IMR-90 (cell line): Measurements from ENCODE around the gene IGSF8. TPM values are rescaled to one million over a fixed set of nuclear protein-coding genes. Genes with fewer than 3 reads are reported as not detected.

Source experiments
- ATAC-seq: fragments of 200-7000 bp; cut with Tn5 transposase; 2 replicates; pipeline ENCODE4 v1.9.1; 2020; ENCODE audit warnings: low read depth, mild to moderate bottlenecking, moderate library complexity
- BruUV-seq: library from RNA; stranded (reverse); fragments of 400-500 nt; replicated peaks from 2 replicates; lab custom pipeline; 2021; lab: Mats Ljungman, UMichigan
- CTCF ChIA-PET: fragments of 300-600 bp; formaldehyde crosslinking; extraction: SDS; loops from one replicate; lab custom pipeline; 2021; ENCODE audit warnings: antibody characterized with exemption; lab: Yijun Ruan, JAX
- POLR2A ChIA-PET: fragments of 300-600 bp; sonication (Branson Sonifier 250); formaldehyde crosslinking; loops from one replicate; lab custom pipeline; 2022; ENCODE audit warnings: antibody characterized with exemption; ENCODE audit not compliant: unreplicated experiment; lab: Charles Lee
- DNase-seq: peaks from one replicate; pipeline ENCODE4 v3.0.0; 2013
- H2AFZ ChIP-seq: replicated peaks from 2 replicates; pipeline ENCODE3; 2013; ENCODE audit warnings: low read length, mild to moderate bottlenecking; ENCODE audit not compliant: poor library complexity
- H2AK5ac ChIP-seq: 2 replicates; pipeline ENCODE4 v1.6.1; 2013; ENCODE audit warnings: low read depth, low read length, inconsistent platforms
- H2AK9ac ChIP-seq: replicated peaks from 2 replicates; pipeline ENCODE3; 2013; ENCODE audit warnings: mild to moderate bottlenecking, low read depth, low read length, moderate library complexity; ENCODE audit not compliant: poor library complexity
- H2BK120ac ChIP-seq: 2 replicates; pipeline ENCODE4 v1.6.1; 2013; ENCODE audit warnings: low read depth, low read length, inconsistent platforms
- H2BK15ac ChIP-seq: 3 replicates; pipeline ENCODE4 v1.6.1; 2013; ENCODE audit warnings: low read depth, low read length, inconsistent platforms
- H2BK20ac ChIP-seq: 2 replicates; pipeline ENCODE4 v1.6.1; 2013; ENCODE audit warnings: low read depth, mild to moderate bottlenecking, inconsistent platforms, low read length, moderate library complexity
- H2BK5ac ChIP-seq: 2 replicates; pipeline ENCODE4 v1.6.1; 2013; ENCODE audit warnings: mild to moderate bottlenecking, low read depth, low read length, inconsistent platforms; ENCODE audit not compliant: poor library complexity, severe bottlenecking
- H3K14ac ChIP-seq: replicated peaks from 2 replicates; pipeline ENCODE4 v1.6.1; 2013; ENCODE audit warnings: low read depth, low read length, inconsistent platforms
- H3K18ac ChIP-seq: 2 replicates; pipeline ENCODE4 v1.6.1; 2013; ENCODE audit warnings: low read depth, low read length, control low read depth
- H3K23ac ChIP-seq: 2 replicates; pipeline ENCODE4 v1.6.1; 2013; ENCODE audit warnings: low read depth, low read length, inconsistent platforms
- H3K27ac ChIP-seq: 2 replicates; pipeline ENCODE4 v1.5.1; 2013; ENCODE audit warnings: mild to moderate bottlenecking, control low read depth, low read length; ENCODE audit not compliant: insufficient read depth
- H3K27me3 ChIP-seq: 2 replicates; pipeline ENCODE4 v1.6.1; 2013; ENCODE audit warnings: low read length; ENCODE audit not compliant: control insufficient read depth, insufficient read depth
- H3K36me3 ChIP-seq: 2 replicates; pipeline ENCODE4 v1.6.1; 2013; ENCODE audit warnings: low read length, mixed read lengths; ENCODE audit not compliant: control insufficient read depth, insufficient read depth
- H3K4ac ChIP-seq: 2 replicates; pipeline ENCODE4 v1.6.1; 2013; ENCODE audit warnings: low read depth, low read length, inconsistent platforms
- H3K4me1 ChIP-seq: 2 replicates; pipeline ENCODE4 v1.6.1; 2013; ENCODE audit warnings: low read length, mixed read lengths; ENCODE audit not compliant: control insufficient read depth, insufficient read depth
- H3K4me2 ChIP-seq: 2 replicates; pipeline ENCODE4 v1.6.1; 2013; ENCODE audit warnings: low read depth, mild to moderate bottlenecking, control low read depth, low read length, moderate library complexity
- H3K4me3 ChIP-seq: 2 replicates; pipeline ENCODE4 v1.5.1; 2013; ENCODE audit warnings: low read depth, mild to moderate bottlenecking, control low read depth, low read length, moderate library complexity; ENCODE audit not compliant: insufficient read depth
- H3K56ac ChIP-seq: 2 replicates; pipeline ENCODE4 v1.6.1; 2013; ENCODE audit warnings: low read length, inconsistent platforms; ENCODE audit not compliant: insufficient read depth; ENCODE audit errors: extremely low read depth
- H3K79me1 ChIP-seq, 2 experiments: 2 replicates each; pipeline ENCODE4 v1.6.1; 2013; ENCODE audit warnings: low read length in 2 of 2, inconsistent platforms in 1 of 2, low read depth in 1 of 2
- H3K9ac ChIP-seq: 2 replicates; pipeline ENCODE4 v1.6.1; 2013; ENCODE audit warnings: low read depth, low read length, control low read depth
- H3K9me1 ChIP-seq: 2 replicates; pipeline ENCODE4 v1.6.1; 2013; ENCODE audit warnings: low read length, inconsistent platforms; ENCODE audit not compliant: insufficient read depth
- H3K9me3 ChIP-seq: 2 replicates; pipeline ENCODE4 v1.6.1; 2013; ENCODE audit warnings: low read length; ENCODE audit not compliant: control insufficient read depth, insufficient read depth
- H4K20me1 ChIP-seq: 2 replicates; pipeline ENCODE4 v1.6.1; 2013; ENCODE audit warnings: low read length, inconsistent platforms; ENCODE audit not compliant: insufficient read depth
- H4K5ac ChIP-seq: 2 replicates; pipeline ENCODE4 v1.6.1; 2013; ENCODE audit warnings: mild to moderate bottlenecking, low read depth, low read length, control low read depth
- H4K8ac ChIP-seq, 2 experiments: 2 replicates each; pipeline ENCODE4 v1.6.1; 2013; ENCODE audit warnings: low read depth in 2 of 2, low read length in 2 of 2, control low read depth in 1 of 2, inconsistent platforms in 1 of 2
- H4K91ac ChIP-seq: 2 replicates; pipeline ENCODE4 v1.6.1; 2013; ENCODE audit warnings: low read depth, low read length, inconsistent platforms; ENCODE audit not compliant: insufficient read depth
- FOS ChIP-seq: fragments of 150-350 bp; IDR thresholded peaks from 2 replicates; pipeline ENCODE4 v1.6.1; 2016; ENCODE audit warnings: low read depth, low read length
- MAZ ChIP-seq: IDR thresholded peaks from 2 replicates; pipeline ENCODE4 v1.6.1; 2012; ENCODE audit warnings: low read depth, mild to moderate bottlenecking, low read length, improper control_type of control experiment, moderate library complexity, borderline replicate concordance
- WGBS, 2 experiments: methylation state at CpG; one replicate each; pipeline versions ENCODE4 v1.1.5 to v1.1.7; 2013; ENCODE audit warnings: missing lambda C conversion rate in 2 of 2; ENCODE audit not compliant: insufficient read length in 1 of 2; ENCODE audit errors: extremely low coverage in 2 of 2; 5-methylcytosine and 5-hydroxymethylcytosine counted together
- dilution Hi-C: fragments of 300-500 bp; cut with HindIII; formaldehyde crosslinking; loops from one replicate; pipeline ENCODE4 v1.14.3; 2018; ENCODE audit warnings: low sequenced_read_pairs; ENCODE audit not compliant: unreplicated experiment
- in situ Hi-C: fragments of 300-500 bp; cut with MboI; formaldehyde crosslinking; loops from 3 replicates; pipeline ENCODE4 v1.14.3; 2019; ENCODE audit warnings: low sequenced_read_pairs, inconsistent platforms, mixed read lengths
- intact Hi-C: fragments of 100-400 bp; cut with micrococcal nuclease; formaldehyde crosslinking; loops from 2 replicates; pipeline ENCODE4 v1.10.0; 2022
- polyA plus RNA-seq, 3 experiments: library from polyadenylated mRNA; depleted of rRNA; stranded (reverse); fragments of >200 nt; gene quantifications; 2 replicates each; pipeline ENCODE4 v1.2.3, GENCODE V29; 2012; ENCODE audit warnings: low replicate concordance in 1 of 3
- total RNA-seq: library from RNA; depleted of rRNA; stranded (reverse); fragments of >200 nt; gene quantifications from 2 replicates; pipeline ENCODE4 v1.2.3, GENCODE V29; 2012

The IGSF8 gene
- total and polyA plus RNA-seq, 2 of the 4 experiments (the other 2 are of a cell fraction) = 8.8 to 25.2 TPM

DNA sequence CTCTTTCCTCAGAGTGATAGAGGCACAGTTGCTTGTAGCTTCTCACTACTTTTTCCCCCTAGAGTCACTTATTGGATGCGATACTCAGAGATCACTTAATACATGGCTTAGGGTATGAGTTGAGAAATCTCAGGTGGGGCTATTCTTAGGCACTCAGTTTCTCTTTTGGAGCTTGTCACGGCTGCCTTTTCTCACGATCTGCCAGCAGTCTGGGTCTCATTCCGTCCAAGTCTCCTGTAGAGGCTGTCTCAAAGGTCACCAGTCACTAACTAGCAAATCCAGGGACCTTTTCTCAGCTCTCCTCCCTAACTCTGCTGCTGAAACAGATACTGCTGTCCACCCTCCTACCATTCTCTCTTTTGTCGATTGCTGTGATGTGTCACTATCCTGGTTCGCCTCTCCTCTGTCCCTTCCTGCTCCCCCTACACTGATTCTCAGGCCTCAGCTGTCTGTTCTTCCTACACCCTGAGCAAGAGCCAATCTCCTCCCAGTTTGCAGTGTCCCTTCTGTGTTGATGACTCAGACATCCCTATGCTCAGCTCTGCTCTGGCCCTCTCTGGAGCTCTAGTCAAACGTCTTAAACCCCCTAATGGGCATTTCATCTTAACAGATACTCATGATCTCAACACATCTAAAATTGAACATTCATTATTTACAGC, 29.6 kb upstream of the IGSF8 start:
- dilution Hi-C loops = no loop called here
- no peak overlapping the region for H3K27ac ChIP-seq

More for the DNA sequence above, 29.6 kb upstream of the IGSF8 start:
- H2AK9ac ChIP-seq = no peak overlapping the region
- 76% methylated on average over 4 of the region's 7 CpGs; no CpG with 5 or more reads in 1 of the 2 experiments for WGBS, 2 experiments
- no peak overlapping the region for H4K5ac ChIP-seq
- no peaks in the 10 kb centered on the region for H3K79me1 ChIP-seq
- no peaks in the 10 kb centered on the region for H3K9me3 ChIP-seq
- no peak overlapping the region for H2BK5ac ChIP-seq
- peak overlapping the region; percentile 75; the same call in 2 of the 3 replicates for H2BK15ac ChIP-seq
- intact Hi-C loops (no loop called here), in situ Hi-C loops (no loop called here)
- no peak overlapping the region for H3K4me2 ChIP-seq
- peaks cover 17% of the 10 kb centered on the region for H3K4me1 ChIP-seq
- H3K56ac ChIP-seq = no peak overlapping the region
- H2BK120ac ChIP-seq = peak overlapping the region; percentile 59; the same call in 1 of the 2 replicates
- peak overlapping the region; percentile 60 for H3K14ac ChIP-seq
- peak overlapping the region; percentile 45 for H3K4ac ChIP-seq
- H3K9me1 ChIP-seq = peaks cover 26% of the 10 kb centered on the region
- H3K27me3 ChIP-seq = peaks cover 12% of the 10 kb centered on the region
- ChIA-PET POLR2A (no interaction called here), CTCF (interaction anchor here (1.4 kb wide), 1 partner anchor 14 kb away, joined by 3 read pairs; no protein-coding TSS in a partner anchor)
- no peak for TF ChIP-seq MAZ
- TF ChIP-seq FOS = peak; percentile 26; the same call in 1 of the 2 replicates
- peak overlapping the region; percentile 80; the same call in 1 of the 2 replicates for H2BK20ac ChIP-seq
- peak overlapping the region in 1 of 2 experiments; percentile 70; a peak in 2 of 4 replicates for H4K8ac ChIP-seq
- H4K20me1 ChIP-seq = no peaks in the 10 kb centered on the region
- DNase-seq (peak; percentile 60), ATAC-seq (peak; percentile 60)
- no TSS peak for BruUV-seq
- no peak overlapping the region for H3K18ac ChIP-seq
- no peak overlapping the region for H3K4me3 ChIP-seq
- no peaks in the 10 kb centered on the region for H3K36me3 ChIP-seq
- peak overlapping the region; percentile 29 for H2AK5ac ChIP-seq
- peak overlapping the region; percentile 78; the same call in 1 of the 2 replicates for H4K91ac ChIP-seq
- H3K9ac ChIP-seq = no peak overlapping the region
- H3K23ac ChIP-seq = no peak overlapping the region
- peak overlapping the region; percentile 77 for H2AFZ ChIP-seq
